ENCODE results near the gene ASIC3. TPM values are rescaled to one million over a fixed set of nuclear protein-coding genes. Genes with fewer than 3 reads are reported as not detected.
A peak's percentile ranks its signal among the peaks of the same experiment; 100 is the strongest.

Gene ASIC3
- total and polyA plus RNA-seq, 2 of the 4 experiments (the other 2 are of a cell fraction), result 0.74 TPM; not detected in 1

DNA sequence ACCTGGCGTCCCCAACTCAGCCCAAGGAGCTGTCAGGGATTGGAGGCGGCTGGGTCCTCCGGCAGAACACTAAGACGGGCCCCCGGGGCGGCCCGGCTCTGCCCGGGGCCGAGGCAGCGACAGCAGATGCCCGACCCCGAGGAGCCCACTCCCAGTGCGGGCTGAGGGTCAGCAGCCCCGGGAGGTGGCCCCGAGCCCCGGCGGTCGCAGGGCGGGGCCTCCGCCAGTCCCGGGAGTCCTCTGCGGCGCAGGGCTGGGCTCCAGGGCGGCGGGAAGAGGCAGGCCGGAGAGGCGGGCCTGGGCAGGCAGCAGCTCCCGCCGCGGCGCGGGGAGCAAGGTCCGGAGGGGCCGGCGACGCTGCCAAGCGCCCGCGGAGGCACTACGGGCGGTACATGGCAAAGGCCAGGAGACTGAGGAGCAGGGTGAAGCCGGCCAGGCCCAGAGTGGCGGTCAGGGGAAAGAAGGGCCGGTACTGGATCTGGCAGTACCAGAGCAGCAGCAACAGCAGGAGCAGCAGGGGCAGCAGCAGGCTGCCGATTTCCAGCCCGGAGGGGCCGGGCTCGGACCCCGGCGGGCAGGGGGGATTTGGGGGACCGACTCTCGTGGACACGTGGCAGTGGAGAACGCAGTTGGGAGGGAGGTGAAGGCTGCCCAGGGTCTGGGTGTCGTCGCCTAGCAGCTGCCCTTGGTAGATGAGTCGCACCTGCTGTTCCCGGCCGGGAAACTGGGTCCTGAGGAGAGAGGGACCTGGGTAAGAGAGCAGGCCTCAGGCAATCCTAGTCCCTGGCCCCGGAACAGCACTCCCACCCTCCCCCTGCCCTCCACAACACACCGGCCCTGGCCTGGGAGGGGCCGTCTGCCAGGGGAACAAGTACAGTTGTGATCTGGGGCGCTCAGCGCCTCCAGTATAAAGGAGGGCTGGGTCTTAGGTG, 33.1 kb downstream of the ASIC3 start:
- Histone ChIP-seq H3K27me3 (ENCODE audit: control insufficient read depth, insufficient read depth, low read length) (no peaks in the 10 kb centered on the region), H4K5ac (ENCODE audit: low read depth, low read length) (no peak overlapping the region), H3K4me3 (ENCODE audit: insufficient read depth, low read depth, low read length) (no peak overlapping the region), H3K9ac (ENCODE audit: low read depth, low read length) (peak overlapping the region; percentile 48), H3K9me3 (ENCODE audit: control insufficient read depth, insufficient read depth, low read length) (no peaks in the 10 kb centered on the region), H4K20me1 (ENCODE audit: insufficient read depth, low read length) (peaks cover 11% of the 10 kb centered on the region; the same call in 1 of the 2 replicates), H3K79me1 (ENCODE audit: low read depth in 1 of 2, low read length in 2 of 2) (peaks cover 12 to 53% of the 10 kb centered on the region in 2 experiments; a peak in 3 of 4 replicates), H4K91ac (ENCODE audit: insufficient read depth, low read depth, low read length) (peak overlapping the region; percentile 89), H2BK5ac (ENCODE audit: low read depth, low read length, poor library complexity, severe bottlenecking) (peak overlapping the region; percentile 42), H3K36me3 (ENCODE audit: control insufficient read depth, insufficient read depth, low read length) (peaks cover 16% of the 10 kb centered on the region; the same call in 1 of the 2 replicates), H4K8ac (ENCODE audit: low read depth in 2 of 2, low read length in 2 of 2) (peak overlapping the region; percentile 55 to 89; a peak in 2 of 4 replicates), H3K18ac (ENCODE audit: low read depth, low read length) (no peak overlapping the region), H3K14ac (replicated peaks; ENCODE audit: low read depth, low read length) (peak overlapping the region; percentile 37; the same call in 1 of the 2 replicates), H3K56ac (ENCODE audit: extremely low read depth, insufficient read depth, low read length) (peak overlapping the region; percentile 51; the same call in 1 of the 2 replicates), H2AK5ac (ENCODE audit: low read depth, low read length) (peak overlapping the region; percentile 80), H2BK120ac (ENCODE audit: low read depth, low read length) (no peak overlapping the region; the same call in 1 of the 2 replicates), H2AFZ (replicated peaks; ENCODE audit: low read length, poor library complexity) (peak overlapping the region; percentile 84), H3K9me1 (ENCODE audit: insufficient read depth, low read length) (peaks cover 6% of the 10 kb centered on the region; the same call in 1 of the 2 replicates), H3K4me2 (ENCODE audit: low read depth, low read length) (peak overlapping the region; percentile 71; the same call in 1 of the 2 replicates), H3K4me1 (ENCODE audit: control insufficient read depth, insufficient read depth, low read length) (peaks cover 25% of the 10 kb centered on the region), H3K4ac (ENCODE audit: low read depth, low read length) (peak overlapping the region; percentile 89), H3K23ac (ENCODE audit: low read depth, low read length) (0 out of 2 replicates have a peak overlapping the region, but pooled peaks have one; percentile 70), H2AK9ac (replicated peaks; ENCODE audit: low read depth, low read length, poor library complexity) (peak overlapping the region; percentile 90), H2BK20ac (ENCODE audit: low read depth, low read length) (no peak overlapping the region), H3K27ac (ENCODE audit: insufficient read depth, low read length) (peak overlapping the region; percentile 62), H2BK15ac (ENCODE audit: low read depth, low read length) (0 out of 3 replicates have a peak overlapping the region, but pooled peaks have one; percentile 61)
- in situ Hi-C loops (cut with MboI; ENCODE audit: low sequenced_read_pairs) (no loop called here), dilution Hi-C loops (cut with HindIII; ENCODE audit: low sequenced_read_pairs, unreplicated experiment) (no loop called here), intact Hi-C loops (cut with micrococcal nuclease) (loop anchor here (2.0 kb wide), 1 partner anchor 23 kb away; the partner anchor contains the start of gene SLC4A2)
- TF ChIP-seq BHLHE40 (IDR thresholded peaks at IDR 0.05; ENCODE audit: low read depth, low read length), result no peak
- POLR2A ChIA-PET (ENCODE audit: unreplicated experiment), result interaction anchor here (0.5 to 1.0 kb wide), 2 partner anchors 13 to 19 kb away, joined by 3 to 7 read pairs; no protein-coding TSS in a partner anchor
- BruUV-seq (replicated peaks), result no TSS peak
- peak; percentile 0 for ATAC-seq (ENCODE audit: low read depth)
- DNase-seq, result no peak
- WGBS, 2 experiments (ENCODE audit: extremely low coverage in 2 of 2, insufficient read length in 1 of 2), result 8% methylated on average over 28 of the region's 64 CpGs; no CpG with 5 or more reads in 1 of the 2 experiments
- CTCF ChIA-PET, result no interaction called here

Data from IMR-90 (cell line).